NCI-H2227 (cell line): Measurements from ENCODE around the gene SCN2B.
A peak's percentile ranks its signal among the peaks of the same experiment; 100 is the strongest.

ENCODE experiments used
- DNase-seq: peaks from one replicate; lab custom pipeline; 2025; ENCODE audit not compliant: unreplicated experiment; lab: John Stamatoyannopoulos, UW

Gene SCN2B

DNA sequence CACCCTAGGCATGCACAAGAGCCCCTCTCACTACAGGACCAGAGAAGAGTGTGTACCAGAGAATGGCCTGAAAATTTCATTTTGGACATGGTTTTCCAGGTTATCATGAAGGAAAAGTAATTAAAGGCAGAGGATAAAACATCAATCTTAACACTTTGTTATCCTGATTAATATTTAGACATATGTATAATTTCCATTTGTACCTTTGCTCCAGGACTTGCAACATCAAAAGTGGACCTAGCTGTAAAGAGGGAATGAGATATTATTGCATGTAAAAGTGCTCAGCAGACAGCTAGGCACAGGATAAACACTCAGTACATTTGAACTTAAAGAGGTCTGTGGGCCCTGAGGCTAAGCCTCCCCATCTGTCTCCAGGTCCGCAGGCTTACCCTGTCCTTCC, 21.8 kb downstream of the SCN2B start:
- DNase-seq = no peak

GRCh38 chr11:118153976-118154375, 22.5 kb downstream of the SCN2B start:
- DNase-seq = no peak

DNA sequence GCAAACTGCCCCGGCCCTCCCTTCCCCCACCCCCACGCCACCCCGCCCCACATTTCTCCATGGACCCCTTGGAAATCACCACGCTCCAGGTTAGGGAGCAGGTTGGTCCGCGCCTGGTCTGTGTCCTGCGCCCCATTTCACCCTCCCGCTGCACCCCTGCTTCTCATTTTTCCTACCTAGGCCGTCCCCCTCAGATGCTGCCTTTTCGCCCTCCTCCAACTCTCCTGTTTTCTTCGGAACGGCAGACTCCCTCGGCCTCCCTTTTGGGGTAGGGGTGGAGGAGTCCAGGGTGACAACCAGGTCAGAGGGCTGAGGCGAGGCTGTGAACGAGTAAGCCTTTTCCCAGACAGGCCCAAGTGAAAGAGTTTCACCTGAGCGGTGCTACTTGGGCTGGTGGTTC, 22.9 kb downstream of the SCN2B start:
- DNase-seq = no peak

- peak; percentile 73 for DNase-seq
Measured at GRCh38 chr11:118152552-118153471, 23.6 kb downstream of the SCN2B start, which contains the start of gene SCN4B. SCN4B (minus strand) TSS chr11:118152823; CDS start chr11:118152673, 150 bp downstream.

DNA sequence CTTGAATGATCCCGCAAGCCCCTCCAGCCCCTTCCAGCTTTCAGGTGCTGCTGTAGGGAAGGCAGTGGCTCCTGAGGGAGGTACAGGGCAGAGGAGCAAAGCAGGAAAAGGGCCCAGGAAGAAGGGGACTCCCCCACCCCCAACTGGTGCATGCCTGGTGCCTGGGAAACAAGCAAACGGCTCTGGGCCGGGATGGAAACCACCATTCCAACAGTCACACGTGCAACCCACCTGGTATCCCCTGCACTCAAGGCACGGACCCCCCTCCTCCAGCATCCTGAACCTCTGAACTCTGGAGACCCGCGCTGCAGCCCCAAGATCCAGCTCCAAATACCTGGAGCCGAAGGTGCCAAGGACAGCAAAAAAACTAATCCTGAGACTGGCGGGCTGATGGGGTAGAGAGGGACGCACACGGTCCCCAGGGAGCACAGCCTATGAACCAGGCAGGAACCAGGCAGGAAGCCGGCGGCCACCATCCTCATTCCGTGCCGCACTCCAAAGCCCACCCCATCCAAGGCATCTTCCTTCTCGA, 24.4 kb downstream of the SCN2B start:
- DNase-seq = no peak

GRCh38 chr11:118151431-118151830, 25.0 kb downstream of the SCN2B start:
- DNase-seq = no peak

- DNase-seq = no peak
Measured at GRCh38 chr11:118149493-118149892, 26.9 kb downstream of the SCN2B start.

- no peak for DNase-seq
Measured at GRCh38 chr11:118148856-118149255, 27.6 kb downstream of the SCN2B start.

GRCh38 chr11:118148240-118148639, 28.2 kb downstream of the SCN2B start:
- no peak for DNase-seq

DNA sequence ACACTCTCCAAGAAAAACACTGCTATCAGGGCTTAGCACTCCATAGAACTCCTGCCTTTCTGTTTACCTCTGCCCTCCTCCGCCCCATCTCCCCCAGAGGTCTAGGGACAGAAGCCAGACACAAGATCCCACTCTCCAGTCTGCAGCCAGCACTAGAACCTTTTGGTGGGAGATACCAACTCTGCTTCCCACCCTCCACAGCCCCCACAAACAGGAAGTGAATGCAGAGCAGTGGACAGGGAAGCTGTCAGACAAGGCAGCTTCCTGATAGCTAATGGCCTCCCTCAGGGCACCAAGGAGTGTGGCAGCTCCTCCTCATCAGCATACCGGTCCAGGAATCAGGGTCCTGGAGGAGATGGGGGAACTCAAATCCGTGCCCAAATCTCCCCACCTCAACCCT, 28.9 kb downstream of the SCN2B start:
- no peak for DNase-seq

GRCh38 chr11:118146554-118146953, 29.9 kb downstream of the SCN2B start:
- DNase-seq = no peak

- DNase-seq = peak; percentile 88
Measured at GRCh38 chr11:118145285-118146227, 30.9 kb downstream of the SCN2B start.

DNA sequence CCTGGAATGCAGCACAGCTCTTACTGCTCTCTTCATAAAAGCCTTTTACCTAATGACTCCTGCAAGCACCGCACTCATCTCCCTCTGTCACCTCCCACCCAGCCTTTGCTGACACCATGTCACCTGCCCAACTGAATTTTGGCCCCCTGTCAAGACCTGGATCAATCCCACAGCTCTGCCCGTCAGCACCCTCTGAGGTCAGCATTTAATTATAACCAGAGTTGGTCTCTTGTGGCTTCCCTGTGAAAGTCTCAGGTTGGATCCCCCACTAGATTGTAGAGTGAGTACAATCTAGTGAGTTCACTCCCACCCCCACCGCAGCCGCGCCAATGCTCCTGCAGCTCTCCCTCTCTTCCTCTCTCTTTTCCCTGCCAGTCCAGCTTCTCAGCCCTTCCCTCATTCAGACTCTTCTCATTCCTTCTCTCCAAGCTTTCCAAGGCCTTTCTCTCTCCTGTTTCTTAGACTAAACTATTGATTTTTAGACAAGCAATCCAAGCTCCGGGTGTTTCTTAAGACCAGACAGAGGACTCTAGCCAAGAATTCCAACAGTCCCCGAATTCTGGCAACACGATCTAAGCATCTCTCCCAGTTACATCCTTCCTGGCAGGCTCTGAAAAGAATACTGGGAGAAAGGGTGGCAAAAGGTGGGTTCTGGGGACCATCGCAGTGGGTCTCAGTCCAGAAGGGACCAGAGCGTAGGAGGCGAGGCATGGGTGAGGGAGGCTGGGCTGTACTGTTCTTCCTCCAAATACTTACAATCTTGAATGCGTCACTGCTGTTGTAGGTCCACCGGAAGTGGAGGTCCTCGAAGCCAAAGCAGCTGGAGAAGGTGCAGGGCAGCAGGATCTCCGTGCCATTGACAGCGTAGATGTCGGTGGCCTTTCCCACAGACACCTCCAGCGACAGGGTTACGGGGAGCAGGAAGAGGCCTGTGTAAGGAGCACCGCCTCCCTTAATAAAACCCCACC, 31.9 kb downstream of the SCN2B start:
- peak; percentile 41 for DNase-seq

GRCh38 chr11:118143661-118144185, 32.7 kb downstream of the SCN2B start:
- no peak for DNase-seq

DNA sequence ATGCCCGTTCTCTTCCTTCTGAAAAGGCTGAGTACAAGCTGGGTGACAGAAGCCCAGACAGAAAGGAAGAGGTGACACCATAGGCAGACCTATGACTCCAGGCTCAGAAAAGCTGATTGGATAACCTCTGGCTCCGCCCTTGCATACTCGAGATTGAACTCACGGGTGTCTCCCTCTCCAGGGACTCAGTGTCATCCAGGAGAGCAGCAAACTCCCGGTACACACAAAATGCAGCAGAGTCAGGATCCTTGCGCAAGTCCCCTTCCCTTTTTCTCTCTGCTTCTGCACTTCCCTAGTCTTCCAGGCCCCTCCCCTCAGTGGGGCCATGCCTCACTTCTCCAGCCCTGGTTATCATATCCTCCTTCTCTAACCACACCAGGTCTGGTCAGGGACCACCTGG, 33.6 kb downstream of the SCN2B start:
- DNase-seq = no peak

GRCh38 chr11:118142081-118142480, 34.4 kb downstream of the SCN2B start:
- no peak for DNase-seq

DNA sequence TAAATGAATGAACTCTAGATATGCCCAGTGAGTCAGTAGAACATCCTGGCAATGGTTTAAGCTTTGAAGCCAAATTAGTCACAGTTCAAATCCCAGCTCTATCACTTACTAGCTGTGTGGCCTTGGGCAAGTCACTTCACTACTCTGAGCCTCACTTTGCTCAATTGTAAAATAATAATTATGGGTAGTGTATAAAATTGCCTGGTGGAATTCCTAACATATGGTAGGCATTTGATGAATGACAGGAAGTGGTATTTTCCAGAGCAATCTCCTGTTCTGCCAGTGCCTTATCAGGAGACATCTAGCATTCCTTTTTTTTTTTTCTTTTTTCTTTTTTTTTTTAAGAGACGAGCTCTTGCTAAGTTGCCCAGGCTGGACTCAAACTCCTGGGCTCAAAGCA, 36.9 kb downstream of the SCN2B start:
- DNase-seq = no peak

- DNase-seq = no peak
Measured at GRCh38 chr11:118138839-118139420, 37.5 kb downstream of the SCN2B start.

GRCh38 chr11:118136801-118137200, 39.6 kb downstream of the SCN2B start:
- no peak for DNase-seq

DNA sequence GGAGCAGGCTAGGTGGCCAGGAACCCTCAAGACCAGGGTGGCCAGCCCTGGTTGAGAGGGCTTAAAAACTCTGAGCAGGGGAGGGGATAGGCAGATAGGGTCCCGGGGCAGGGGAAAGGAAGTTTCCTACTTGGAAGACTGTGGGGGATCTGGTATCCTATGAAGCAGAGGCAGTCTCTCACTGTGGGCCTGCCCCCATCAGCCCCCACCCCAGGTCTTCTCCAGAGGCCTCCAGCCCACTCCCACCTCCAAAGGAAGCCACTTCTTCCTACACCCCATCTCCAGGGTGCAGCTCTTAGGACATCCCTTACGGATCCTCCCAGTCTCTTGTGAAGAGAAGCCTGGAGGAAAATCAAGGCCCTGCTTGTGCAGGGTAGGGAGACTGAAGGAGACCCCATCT, 40.1 kb downstream of the SCN2B start:
- DNase-seq = no peak
